HG03097 (cell line): ENCODE measurements around the gene HAPSTR1.
"Not testable (repeated sequence)": the region's sequence is repeated elsewhere in the genome, so short reads cannot be mapped to it uniquely, and the experiment has no call there.

Experiments
- ATAC-seq: cut with Tn5 transposase; IDR thresholded peaks from one replicate; pipeline ENCODE4 v1.9.1; 2021; ENCODE audit not compliant: unreplicated experiment, low FRiP score

The HAPSTR1 gene

DNA sequence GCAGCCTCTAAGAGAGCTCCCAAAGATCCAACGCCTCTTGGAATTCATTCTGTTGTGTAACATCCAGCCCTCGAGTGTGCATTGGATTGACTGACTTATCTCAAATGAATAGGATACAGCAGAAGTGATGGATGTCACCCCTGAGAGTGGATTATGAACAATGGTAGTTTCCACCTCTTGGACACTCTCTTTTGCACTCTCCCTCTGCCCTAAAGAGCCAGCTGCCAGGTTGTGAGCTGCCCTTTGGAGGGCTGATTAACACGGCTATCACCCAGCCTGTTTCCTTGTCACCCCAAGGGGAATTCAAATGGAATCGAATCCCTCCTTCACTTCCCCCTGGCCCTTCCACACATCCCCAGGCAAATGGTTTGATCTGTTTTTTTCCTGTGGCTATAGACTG, 21.2 kb upstream of the HAPSTR1 start:
- ATAC-seq: no peak

DNA sequence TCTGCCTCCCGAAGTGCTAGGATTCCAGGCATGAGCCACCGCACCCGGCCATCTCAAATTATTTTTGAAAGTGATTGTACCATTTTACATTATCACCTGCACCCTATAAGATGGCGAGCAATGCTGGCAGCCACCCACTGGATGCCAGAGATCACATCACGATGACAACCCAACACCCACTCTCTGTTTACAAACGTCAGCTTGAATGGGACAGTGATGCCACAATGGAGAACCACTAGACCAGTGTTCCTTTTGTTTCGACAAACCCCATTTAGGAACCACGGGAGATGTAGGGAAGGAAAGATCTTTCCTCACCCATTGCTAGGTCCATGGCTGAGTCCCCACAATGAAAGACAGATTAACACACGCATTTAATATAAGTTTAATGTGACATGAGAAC, 20.1 kb upstream of the HAPSTR1 start:
- no peak for ATAC-seq

DNA sequence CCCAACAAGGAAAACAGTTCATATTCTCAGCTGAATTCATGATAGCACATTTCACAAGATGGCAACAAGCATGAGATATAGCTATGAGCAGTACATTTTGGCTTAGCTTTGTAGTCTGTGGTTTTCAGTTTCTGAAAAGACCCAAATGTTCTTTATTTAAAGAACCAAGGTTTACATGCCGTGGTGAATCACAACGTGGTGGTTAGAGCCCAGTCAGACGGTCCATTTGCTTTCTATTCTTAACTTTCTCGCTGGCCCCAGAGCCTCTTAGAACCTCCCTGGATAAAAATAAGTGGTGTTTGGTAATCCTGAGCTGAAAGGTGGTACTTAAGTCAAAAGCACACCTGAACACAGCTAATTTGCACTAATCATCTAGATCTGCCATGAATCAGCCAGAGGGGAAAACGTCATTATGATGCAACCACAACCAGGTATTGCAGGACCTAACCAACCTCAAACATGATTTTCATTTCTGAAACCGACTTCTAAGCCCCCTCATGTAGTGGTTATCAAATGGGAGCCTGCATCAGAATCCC, 18.6 kb upstream of the HAPSTR1 start:
- no peak for ATAC-seq

DNA sequence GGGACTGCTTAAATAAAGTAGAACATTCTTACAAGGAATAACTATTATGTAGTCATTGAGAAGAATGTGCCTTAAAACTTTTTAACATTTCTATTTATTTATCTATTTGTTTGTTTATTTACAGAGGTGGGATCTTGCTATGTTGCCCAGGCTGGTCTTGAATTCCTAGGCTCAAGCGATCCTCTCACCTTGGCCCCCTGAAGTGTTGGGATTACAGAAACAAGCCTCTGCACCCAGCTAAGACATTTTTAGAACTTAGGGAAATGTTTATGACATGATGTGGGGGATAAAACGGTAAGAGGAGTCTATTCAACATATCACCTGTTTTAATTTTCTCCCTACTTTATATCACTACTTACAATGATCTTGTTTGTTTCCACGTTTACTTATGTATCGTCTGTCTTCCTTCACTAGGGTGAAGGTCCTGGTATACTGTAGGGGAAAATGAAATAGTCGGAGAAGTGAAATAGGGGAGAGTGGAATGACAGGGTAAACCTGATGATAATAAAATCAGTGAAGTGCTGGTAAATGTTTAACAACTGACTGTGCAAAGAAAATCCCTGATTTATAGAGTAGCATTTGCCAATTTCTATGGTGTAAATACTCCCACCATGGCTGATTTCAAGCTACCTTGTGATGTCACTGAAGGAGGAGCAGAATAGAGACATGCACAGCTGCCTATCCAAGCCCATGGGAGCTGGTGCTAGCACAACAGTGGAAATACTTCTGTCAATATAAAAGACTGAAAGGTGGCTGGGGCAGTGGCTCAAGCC, 16.0 kb upstream of the HAPSTR1 start:
- no peak for ATAC-seq

DNA sequence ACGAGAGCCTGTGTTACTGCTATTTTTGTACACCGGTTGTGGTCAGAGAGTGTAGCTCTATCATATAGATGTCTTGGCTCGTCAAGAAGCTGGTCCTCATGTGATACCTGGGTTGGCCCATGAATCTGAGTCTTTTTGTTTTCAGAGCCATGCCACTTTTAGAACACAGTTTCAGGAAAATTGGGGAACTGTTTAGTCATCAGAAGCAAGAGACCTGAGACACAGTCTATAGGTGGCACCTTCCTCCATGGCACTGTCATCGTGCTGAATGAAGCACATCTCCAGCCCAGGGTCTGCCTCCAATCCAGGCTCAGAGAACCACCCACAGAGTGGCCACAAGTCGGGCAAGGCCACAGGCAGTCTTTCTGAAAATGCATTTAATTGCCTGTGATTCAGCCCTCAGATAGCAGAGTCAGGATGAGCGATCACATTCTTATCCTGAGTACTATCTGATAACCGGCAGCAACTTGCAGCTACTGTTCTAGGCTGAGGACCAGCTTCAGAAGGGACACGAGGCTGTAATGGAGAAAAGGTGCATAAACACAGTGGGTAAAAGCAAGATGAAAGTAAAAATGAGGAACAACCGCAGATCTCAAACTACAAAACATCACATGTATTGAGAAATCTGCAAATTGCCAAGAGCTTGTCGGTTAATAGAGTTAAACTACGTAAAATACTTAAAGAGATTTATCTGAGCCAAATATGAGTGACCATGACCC, 14.2 kb upstream of the HAPSTR1 start:
- no peak for ATAC-seq

DNA sequence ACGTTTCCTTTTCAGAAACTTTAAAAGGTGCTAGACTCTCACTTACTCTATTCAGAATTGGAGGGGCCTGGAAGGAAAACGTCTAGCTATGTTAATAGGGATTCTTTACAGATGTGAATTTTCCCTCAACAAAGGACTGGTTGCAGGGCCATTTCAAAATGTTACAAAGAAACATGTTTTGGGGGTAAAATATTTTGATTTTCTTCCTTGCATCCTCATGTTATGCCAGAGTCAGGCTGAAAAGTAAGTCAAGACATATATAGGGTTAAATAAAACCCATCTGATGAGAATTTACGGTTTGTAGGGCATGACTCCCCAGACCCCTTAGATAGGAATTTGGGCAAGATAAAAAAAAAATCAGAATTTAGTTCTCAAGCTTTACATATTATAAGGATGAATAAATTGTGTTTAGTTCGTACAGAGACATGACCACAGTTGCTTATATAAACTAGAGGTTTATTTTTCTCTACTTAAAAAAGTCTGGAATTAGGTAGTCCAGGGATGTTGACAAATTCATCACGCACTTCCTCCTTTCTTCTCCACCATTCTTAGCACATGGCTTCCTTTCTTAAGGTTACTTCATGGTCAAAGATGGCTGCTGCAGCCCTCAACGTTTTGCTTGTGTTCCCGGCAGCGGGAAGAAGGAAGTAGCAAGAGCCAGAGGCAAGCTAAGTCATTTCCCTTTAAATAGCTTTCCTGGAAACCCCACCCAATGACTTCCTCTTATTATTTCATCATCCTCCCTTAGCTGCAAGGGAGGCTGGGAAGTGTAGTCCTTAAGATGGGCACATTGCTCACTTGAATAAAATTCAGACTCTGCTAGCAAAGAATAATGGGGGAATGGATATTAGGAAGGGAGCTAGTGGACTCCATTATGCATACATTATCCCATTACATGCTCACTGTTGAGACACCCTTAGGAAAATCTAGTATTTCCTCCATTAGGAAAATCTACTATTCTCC, 12.7 kb upstream of the HAPSTR1 start:
- peak; percentile 85 for ATAC-seq

DNA sequence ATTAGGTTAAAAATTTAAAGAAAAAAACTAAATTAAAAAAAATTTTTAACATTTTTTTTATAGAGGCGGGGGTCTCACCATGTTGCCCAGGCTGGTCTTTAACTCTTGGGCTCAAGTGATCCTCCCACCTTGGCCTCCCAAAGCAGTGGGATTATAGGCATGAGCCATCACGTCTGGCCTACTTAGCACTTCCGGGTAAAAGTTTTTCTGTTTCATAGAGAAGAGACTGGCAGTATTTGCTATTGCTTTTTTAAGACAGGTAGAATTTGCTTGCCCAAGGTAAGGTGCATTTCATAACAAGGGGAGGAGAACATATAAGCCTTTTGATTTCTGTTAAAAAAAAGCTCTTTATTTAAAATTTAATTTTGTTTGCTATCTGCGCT, 12.0 kb upstream of the HAPSTR1 start:
- ATAC-seq: no peak

DNA sequence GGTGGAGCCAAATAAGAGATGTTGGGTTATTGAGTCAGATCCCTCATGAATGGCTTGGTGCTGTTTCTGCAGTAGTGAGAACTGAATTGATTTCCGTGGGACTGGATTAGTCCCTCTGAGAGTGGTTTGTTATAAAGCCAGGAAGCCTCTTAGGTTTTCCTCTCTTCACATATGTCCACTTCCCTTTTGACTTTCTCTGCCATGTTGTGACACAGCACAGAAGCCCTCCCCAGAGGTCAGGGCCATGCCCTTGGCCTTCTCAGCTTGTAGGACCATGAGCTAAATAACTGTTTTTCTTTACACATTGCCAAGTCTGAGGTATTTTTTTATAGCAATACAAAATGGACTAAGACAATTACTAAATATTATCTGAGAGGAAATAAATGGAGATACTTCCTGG, 10.3 kb upstream of the HAPSTR1 start:
- ATAC-seq: no peak

DNA sequence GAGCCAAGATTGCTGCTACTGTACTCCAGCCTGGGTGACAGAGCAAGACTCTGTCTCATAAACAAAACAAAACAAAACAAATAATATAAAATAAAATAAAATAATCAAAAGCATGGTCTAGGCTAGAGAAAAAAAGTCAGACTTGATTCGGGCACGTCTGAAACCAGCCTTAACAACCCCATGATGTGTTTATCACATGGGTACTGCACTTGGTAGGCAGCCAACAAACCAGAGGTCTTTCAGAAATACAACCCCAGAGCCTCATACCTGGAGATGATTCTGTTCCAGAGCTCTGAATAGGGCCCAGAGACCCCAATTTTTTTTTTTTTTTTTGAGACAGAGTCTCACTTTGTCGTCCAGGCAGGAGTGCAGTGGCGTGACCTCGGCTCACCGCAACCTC, 9.6 kb upstream of the HAPSTR1 start:
- no peak for ATAC-seq

DNA sequence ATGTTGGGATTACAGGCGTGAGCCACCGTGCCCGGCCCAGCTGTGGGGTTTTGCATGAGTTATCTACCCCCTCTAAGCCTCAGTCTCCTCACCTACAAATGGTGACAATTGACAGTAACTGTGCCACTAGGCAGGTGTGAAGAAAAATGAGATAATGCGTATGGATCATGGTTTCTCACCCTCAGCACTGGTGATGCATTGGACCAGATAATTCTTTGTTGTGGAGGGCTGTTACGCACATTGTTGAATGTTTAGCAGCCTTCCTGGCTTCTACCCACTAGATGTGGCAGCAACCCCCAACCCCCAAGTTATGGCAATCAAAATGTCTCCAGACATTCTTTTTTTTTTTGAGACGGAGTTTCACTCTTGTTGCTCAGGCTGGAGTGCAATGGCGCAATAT, 9.0 kb upstream of the HAPSTR1 start:
- ATAC-seq: no peak

DNA sequence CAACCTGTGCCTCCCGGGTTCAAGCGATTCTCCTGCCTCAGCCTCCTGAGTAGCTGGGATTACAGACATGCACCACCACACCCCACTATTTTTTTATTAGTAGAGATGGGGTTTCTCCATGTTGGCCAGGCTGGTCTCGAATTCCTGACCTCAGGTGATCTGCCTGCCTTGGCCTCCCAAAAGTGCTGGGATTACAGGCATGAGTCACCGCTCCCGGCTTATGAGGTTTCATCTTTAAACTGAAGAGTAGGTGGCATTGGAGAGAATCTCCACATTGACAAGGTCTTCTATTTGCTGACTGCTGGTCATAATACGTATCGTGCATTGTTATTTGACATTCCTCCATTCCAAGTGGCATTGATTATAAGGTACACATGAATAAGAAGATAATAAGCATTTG, 3.7 kb upstream of the HAPSTR1 start:
- ATAC-seq: not testable (repeated sequence)

DNA sequence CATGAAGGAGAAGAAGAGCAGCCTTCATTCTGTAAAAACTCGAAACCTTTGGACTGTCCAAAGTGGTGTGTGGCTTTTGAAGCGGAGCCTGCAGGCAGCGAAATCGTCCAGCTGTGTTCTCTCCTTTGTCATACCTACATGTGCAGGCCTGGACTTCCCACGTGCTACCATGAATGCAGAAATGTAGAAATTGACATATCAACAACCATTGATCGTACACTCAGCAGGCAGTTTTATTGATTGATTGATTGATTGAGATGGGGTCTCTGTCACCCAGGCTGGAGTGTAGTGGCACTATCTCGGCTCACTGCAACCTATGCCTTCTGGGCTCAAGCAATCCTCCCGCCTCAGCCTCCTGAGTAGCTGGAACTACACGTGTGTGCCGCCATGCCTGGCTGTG, 2.6 kb upstream of the HAPSTR1 start:
- no peak for ATAC-seq

DNA sequence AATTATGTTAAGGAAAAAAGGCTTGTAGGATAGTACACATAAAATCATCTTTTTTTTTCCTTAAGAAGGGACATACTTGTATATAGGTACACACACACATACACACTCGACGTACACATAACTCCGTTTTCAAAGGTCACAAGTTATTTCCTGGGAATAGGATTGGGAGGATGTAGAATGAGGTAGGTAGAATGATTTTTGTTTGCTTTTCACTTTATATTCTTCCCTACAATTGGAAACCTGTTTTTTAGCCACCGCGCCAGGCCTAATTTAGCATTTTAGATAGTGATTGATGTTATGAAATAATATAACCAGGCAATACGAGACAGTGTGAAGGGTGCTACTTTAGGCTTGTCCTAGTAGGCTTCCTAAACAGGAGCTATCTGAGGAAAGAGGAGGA, 1.8 kb upstream of the HAPSTR1 start:
- ATAC-seq: no peak

DNA sequence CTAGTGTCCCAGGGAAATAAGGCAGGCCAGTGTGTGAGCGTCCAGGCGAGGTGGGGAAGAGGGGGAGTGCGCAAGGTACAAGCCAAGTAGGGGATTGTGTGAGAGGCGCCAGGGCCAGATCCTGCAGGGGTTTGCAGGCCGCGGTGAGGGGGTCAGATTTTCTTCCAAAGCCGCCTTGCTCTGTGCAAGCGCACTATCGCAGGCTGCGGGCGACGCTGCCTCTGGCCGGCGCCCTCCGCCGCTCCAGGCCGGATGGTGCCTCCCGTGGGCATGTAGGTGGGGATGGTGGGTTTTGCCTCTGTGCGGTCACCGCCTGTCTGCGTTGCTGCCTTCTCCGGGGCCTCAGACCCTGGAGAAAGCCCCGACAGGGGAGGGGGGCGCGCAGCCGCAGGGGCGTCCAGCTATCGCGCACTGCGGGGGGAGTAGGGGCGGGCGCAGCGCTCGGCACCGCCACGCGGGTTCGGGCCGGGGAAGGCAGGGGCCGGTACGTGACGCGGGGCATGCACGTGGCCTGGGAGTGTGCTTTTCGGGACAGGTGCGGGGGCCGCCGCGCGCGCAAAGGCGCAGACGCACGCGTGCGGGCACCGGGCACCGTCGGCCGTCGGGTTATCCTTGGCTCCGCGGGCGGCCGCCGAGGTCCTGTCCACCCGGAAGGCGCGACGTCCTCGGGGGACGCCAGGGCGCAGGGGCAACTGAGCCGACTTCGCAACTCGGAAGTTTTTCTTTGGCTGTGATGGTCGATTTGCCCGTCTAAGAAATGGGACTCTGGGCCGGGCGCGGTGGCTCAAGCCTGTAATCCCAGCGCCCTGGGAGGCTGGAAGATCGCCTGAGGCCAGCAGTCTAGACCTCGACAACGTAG, 1.1 kb upstream of the HAPSTR1 start:
- no peak for ATAC-seq

DNA sequence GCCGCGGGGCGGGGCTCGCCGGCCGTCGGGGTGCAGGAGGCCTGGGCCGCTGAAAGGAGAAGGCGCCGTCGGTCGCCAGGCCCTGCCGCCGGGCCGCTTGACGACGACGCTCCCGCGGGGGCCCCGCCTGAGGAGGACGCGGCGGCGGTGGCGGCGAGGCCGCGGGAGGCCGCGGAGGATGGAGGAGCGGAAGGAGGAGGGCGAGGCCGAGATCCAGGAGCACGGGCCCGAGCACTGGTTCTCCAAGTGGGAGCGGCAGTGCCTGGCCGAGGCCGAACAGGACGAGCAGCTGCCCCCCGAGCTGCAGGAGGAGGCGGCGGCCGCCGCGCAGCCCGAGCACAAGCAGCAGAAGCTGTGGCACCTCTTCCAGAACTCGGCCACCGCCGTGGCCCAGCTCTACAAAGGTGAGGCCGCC, 430 bp downstream of the HAPSTR1 start:
- peak; percentile 16 for ATAC-seq

DNA sequence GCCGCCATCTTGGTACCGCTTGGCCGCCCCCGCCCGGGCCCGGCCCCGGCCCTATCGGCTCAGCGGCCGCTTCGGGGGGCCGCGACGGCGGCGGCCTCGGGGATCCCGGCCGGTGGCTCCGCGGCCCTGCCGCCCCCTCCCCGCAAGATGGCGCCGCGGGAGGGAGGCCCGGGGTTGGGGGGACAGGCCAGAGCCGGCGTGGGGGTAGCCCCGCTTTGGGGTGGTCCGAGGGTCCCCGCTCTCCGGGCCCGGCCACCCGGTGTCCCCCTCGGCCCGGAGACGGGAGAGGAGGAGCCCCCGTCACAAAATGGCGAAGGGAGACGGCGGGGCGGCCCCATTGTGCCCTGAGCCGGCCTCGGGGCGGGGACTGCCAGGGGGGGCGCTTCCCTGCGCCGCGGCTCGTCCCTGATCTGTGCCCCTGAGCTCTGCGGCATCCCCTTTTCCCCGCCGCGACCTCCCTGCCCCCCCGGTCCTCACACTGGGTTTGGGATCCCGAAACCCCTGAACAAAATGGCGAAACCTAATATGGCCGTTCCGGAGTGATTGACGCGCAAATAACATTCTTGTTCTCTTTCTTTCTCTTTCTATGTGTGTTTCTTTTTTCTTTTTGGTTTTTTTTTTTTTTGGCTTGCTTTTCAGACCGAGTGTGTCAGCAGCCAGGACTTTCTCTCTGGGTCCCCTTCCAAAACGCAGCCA, 986 bp downstream of the HAPSTR1 start:
- peak; percentile 6 for ATAC-seq

DNA sequence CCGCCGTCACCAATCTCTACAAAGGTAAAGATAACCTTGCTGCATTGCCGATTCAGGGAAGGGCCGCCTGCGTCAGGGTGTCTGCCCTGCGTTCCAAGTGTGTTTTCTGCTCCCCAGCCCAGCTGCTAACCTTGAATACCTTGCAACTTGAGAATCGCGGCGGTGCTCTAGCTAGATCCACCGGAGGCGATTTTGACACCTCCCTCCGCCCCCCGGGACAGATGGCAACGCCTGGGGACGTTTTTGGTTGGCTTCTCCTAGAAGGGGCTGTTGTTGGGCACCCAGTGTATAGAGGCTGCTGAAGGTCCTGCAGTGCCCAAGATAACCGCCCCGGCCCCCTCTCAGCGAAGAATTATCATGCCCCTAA, 1.5 kb downstream of the HAPSTR1 start:
- ATAC-seq: no peak

DNA sequence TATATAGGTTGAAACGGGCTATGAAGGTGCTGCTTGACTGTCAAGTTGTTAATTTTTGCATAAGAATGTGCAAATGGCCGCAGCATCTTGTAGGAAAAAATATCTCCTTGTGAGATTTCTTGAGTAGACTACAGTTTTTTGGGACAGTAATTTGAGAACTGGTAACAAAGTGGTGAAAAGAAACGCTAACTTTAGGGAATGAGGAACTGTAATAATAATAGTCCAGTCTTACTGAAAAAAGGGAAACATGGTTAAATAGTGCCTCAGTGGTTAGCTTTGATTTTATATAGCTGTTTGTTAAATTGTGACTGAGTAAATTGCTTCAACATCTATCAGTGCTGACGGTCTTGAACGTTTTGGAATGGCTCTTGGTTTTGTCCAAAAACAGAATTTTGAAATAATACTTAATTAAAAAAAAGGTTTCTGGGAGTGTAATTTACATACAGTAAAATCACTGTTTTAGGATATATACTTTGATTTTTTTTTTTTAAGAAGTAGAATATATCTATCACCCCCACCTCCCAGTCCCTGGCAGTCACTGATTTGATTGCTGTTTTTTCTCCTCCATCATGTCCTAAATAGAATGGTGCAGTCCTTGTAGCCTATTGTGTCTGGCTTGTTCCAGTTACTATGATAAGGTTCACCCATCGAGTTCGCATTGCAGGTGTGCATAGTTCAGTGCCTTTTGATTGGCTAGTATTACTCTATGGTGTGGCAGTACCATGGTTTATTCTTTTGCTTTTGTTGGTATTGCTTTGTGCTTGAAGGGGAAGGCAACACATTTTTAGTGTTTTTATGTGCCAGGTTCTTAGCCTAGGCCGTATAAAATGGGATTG, 2.8 kb downstream of the HAPSTR1 start:
- no peak for ATAC-seq

DNA sequence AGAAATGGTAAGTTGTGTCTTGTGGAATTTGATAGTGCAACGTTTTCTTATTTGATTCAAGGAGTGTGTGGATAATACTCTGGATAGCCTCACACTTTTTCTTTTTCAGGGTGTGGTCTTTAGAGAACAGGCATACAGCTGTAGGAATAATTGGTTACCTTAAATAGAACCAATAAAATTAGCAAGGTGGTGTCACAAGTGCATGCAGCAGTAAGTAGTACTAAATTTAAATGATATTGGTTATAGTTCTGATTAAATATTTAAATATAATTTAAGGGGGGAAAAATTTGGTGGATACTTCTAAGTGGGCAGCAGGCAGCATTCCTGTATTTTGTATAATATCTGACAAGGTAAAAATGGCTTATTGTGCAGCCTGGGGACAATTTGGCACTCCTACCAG, 3.7 kb downstream of the HAPSTR1 start:
- ATAC-seq: no peak
